Stomach (tissue), 9 donors: ENCODE data around the gene ZNF638. TPM values are rescaled to one million over a fixed set of nuclear protein-coding genes. Genes with fewer than 3 reads are reported as not detected.

Source experiments
- DNase-seq, 2 donors: peaks; one replicate each; pipeline versions ENCODE4 v3.0.0 to v3.0.0-alpha.2; 2013 to 2019
- H3K27ac ChIP-seq, 5 donors: fragments of 200-600 bp in 4 of 5; sonication (generic) in 4 of 5; one replicate each; pipeline ENCODE4 v1.5.1; 2013 to 2019; ENCODE audit warnings: mild to moderate bottlenecking in 1 of 5, moderate library complexity in 1 of 5
- H3K27me3 ChIP-seq, 3 donors: fragments of 200-600 bp; sonication (generic); one replicate each; pipeline ENCODE4 v1.5.1; 2017 to 2019; ENCODE audit warnings: mixed run types in 1 of 3
- H3K36me3 ChIP-seq, 4 donors: fragments of 200-600 bp; sonication (generic); 1 replicate in 3 of 4; 2 replicates in 1 of 4; pipeline ENCODE4 v1.5.1; 2016 to 2019
- H3K4me1 ChIP-seq, 4 donors: fragments of 200-600 bp; sonication (generic); one replicate each; pipeline ENCODE4 v1.5.1; 2016 to 2019
- H3K4me3 ChIP-seq, 4 donors: fragments of 200-600 bp; sonication (generic) in 3 of 4; one replicate each; pipeline ENCODE4 v1.5.1; 2016 to 2019; ENCODE audit warnings: mild to moderate bottlenecking in 1 of 4
- H3K9me3 ChIP-seq, 4 donors: fragments of 200-600 bp; sonication (generic); one replicate each; pipeline ENCODE4 v1.5.1; 2016 to 2019
- CTCF ChIP-seq, 7 experiments: fragments of 450-650 bp in 4 of 7; fragments of 200-600 bp in 3 of 7; sonication (generic) in 3 of 7; IDR thresholded peaks; one replicate each; pipeline ENCODE4 v1.5.1; 2016 to 2019; ENCODE audit warnings: antibody characterized with exemption in 7 of 7, control low read depth in 2 of 7, mild to moderate bottlenecking in 1 of 7
- EP300 ChIP-seq: sonication (generic); formaldehyde crosslinking; IDR thresholded peaks from one replicate; pipeline ENCODE4 v1.6.1; 2017; ENCODE audit warnings: antibody characterized with exemption
- POLR2A ChIP-seq, 4 donors: fragments of 450-650 bp; IDR thresholded peaks; one replicate each; pipeline ENCODE4 v1.6.1; 2016; ENCODE audit warnings: antibody characterized with exemption in 4 of 4, control low read depth in 2 of 4, mild to moderate bottlenecking in 1 of 4, moderate library complexity in 1 of 4
- POLR2AphosphoS5 ChIP-seq, 3 donors: sonication (generic); formaldehyde crosslinking; IDR thresholded peaks; one replicate each; pipeline ENCODE4 v1.6.1; 2016; ENCODE audit warnings: antibody characterized with exemption in 3 of 3
- WGBS, 5 donors: extraction: QIAGEN DNeasy Blood & Tissue Kit in 3 of 5; methylation state at CpG; one replicate each; pipeline versions ENCODE4 v1.1.5 to v1.1.7; 2013 to 2018; 5-methylcytosine and 5-hydroxymethylcytosine counted together
- intact Hi-C: fragments of 100-400 bp; cut with DNase I; formaldehyde crosslinking; loops from one replicate; pipeline ENCODE4 v1.15.1; 2023; ENCODE audit warnings: low total_unique reads
- polyA plus RNA-seq, 3 donors: library from polyadenylated mRNA; stranded (reverse); fragments of 200-250 nt; gene quantifications; one replicate each; pipeline ENCODE4 v1.2.3, GENCODE V29; 2013
- total RNA-seq, 5 donors: library from RNA; depleted of rRNA; stranded (reverse); fragments of >200 nt; gene quantifications; one replicate each; pipeline versions ENCODE4 v1.1.0 to v1.2.3, GENCODE V29; 2014 to 2016
- donor health status: healthy with polysubstance abuse.
- donor health status: Bipolar disorder and iron deficiency.
- donor health status: healthy.

ZNF638 gene
- total and polyA plus RNA-seq, 8 donors: 55.2 to 411 (median 127) TPM

- intact Hi-C loops: no loop called here
- WGBS, 5 donors: 66 to 76% (median 68%) methylated on average over 2 of the region's 2 CpGs
- no peak for DNase-seq
- no peak for TF ChIP-seq CTCF (IDR thresholded peaks at IDR 0.05)
- TF ChIP-seq POLR2A (IDR thresholded peaks at IDR 0.05): no peak
- no peak for TF ChIP-seq POLR2AphosphoS5 (IDR thresholded peaks at IDR 0.05)
- TF ChIP-seq EP300: no peak
- H3K4me3 ChIP-seq: no peak overlapping the region
- H3K27ac ChIP-seq: peak overlapping the region in 1 of 5 donors; percentile 8
- no peaks in the 10 kb centered on the region for H3K27me3 ChIP-seq
- no peaks in the 10 kb centered on the region for H3K9me3 ChIP-seq
- peaks cover 0 to 3% (median 0%) of the 10 kb centered on the region in 4 donors for H3K36me3 ChIP-seq
- H3K4me1 ChIP-seq: peaks cover 45 to 88% (median 66%) of the 10 kb centered on the region in 4 donors
Measured at GRCh38 chr2:71336384-71336783, 4.8 kb downstream of the ZNF638 start.

- H3K4me3 ChIP-seq: no peak overlapping the region
- no peaks in the 10 kb centered on the region for H3K9me3 ChIP-seq
- H3K27ac ChIP-seq: peak overlapping the region in 1 of 5 donors; percentile 8
- peaks cover 0 to 3% (median 0%) of the 10 kb centered on the region in 4 donors for H3K36me3 ChIP-seq
- DNase-seq: peak in 1 of 2 donors; percentile 10
- no peak for TF ChIP-seq POLR2A (IDR thresholded peaks at IDR 0.05)
- TF ChIP-seq POLR2AphosphoS5 (IDR thresholded peaks at IDR 0.05): no peak
- TF ChIP-seq EP300: no peak
- TF ChIP-seq CTCF (IDR thresholded peaks at IDR 0.05): no peak
- H3K4me1 ChIP-seq: peaks cover 45 to 92% (median 68%) of the 10 kb centered on the region in 4 donors
- intact Hi-C loops: no loop called here
- H3K27me3 ChIP-seq: no peaks in the 10 kb centered on the region
Measured at GRCh38 chr2:71336802-71337201, 5.2 kb downstream of the ZNF638 start.

GRCh38 chr2:71337776-71338175 is 6.2 kb downstream of the ZNF638 start:
- H3K9me3 ChIP-seq: no peaks in the 10 kb centered on the region
- WGBS, 5 donors: 29 to 48% (median 32%) methylated on average over 2 of the region's 2 CpGs
- TF ChIP-seq EP300: no peak
- H3K27ac ChIP-seq: no peak overlapping the region
- H3K4me1 ChIP-seq: peaks cover 45 to 96% (median 68%) of the 10 kb centered on the region in 4 donors
- no peaks in the 10 kb centered on the region for H3K27me3 ChIP-seq
- intact Hi-C loops: no loop called here
- no peak for DNase-seq
- no peak overlapping the region for H3K4me3 ChIP-seq
- peaks cover 0 to 3% (median 0%) of the 10 kb centered on the region in 4 donors for H3K36me3 ChIP-seq

- Histone ChIP-seq H3K4me1 (peaks cover 32 to 77% (median 52%) of the 10 kb centered on the region in 4 donors), H3K9me3 (no peaks in the 10 kb centered on the region), H3K27me3 (no peaks in the 10 kb centered on the region), H3K27ac (no peak overlapping the region), H3K4me3 (no peak overlapping the region), H3K36me3 (peaks cover 0 to 3% (median 0%) of the 10 kb centered on the region in 4 donors)
- 84 to 92% (median 89%) methylated on average over 2 of the region's 2 CpGs for WGBS, 5 donors
- TF ChIP-seq CTCF (IDR thresholded peaks at IDR 0.05): no peak
- no peak for TF ChIP-seq EP300
- no peak for TF ChIP-seq POLR2A (IDR thresholded peaks at IDR 0.05)
- no peak for TF ChIP-seq POLR2AphosphoS5 (IDR thresholded peaks at IDR 0.05)
- intact Hi-C loops: no loop called here
- DNase-seq: no peak
Measured at GRCh38 chr2:71339685-71340084, 8.1 kb downstream of the ZNF638 start.

- no peak for DNase-seq
- TF ChIP-seq CTCF (IDR thresholded peaks at IDR 0.05) (no peak), POLR2A (IDR thresholded peaks at IDR 0.05) (no peak), EP300 (no peak), POLR2AphosphoS5 (IDR thresholded peaks at IDR 0.05) (no peak)
- Histone ChIP-seq H3K27ac (no peak overlapping the region), H3K27me3 (no peaks in the 10 kb centered on the region), H3K36me3 (peaks cover 0 to under 1% (median 0%) of the 10 kb centered on the region in 4 donors), H3K9me3 (no peaks in the 10 kb centered on the region), H3K4me1 (peaks cover 27 to 72% (median 48%) of the 10 kb centered on the region in 4 donors), H3K4me3 (no peak overlapping the region)
- WGBS, 5 donors: 27 to 37% (median 33%) methylated on average over 3 of the region's 3 CpGs
- intact Hi-C loops: no loop called here
Measured at GRCh38 chr2:71340176-71340575, 8.6 kb downstream of the ZNF638 start.
